Activated CD8-positive, alpha-beta memory T cell treated with anti-CD3 and anti-CD28 coated beads for 4 hours (primary cell): ENCODE measurements around the gene HSPG2.
"Not testable (repeated sequence)": the region's sequence is repeated elsewhere in the genome, so short reads cannot be mapped to it uniquely, and the experiment has no call there.

Experiments used
- DNase-seq, 2 donors: peaks; one replicate each; pipeline ENCODE4 v3.0.0-alpha.2; 2020; ENCODE audit warnings: low read depth in 2 of 2

The HSPG2 gene

GRCh38 chr1:21955501-21956281 is 18.6 kb upstream of the HSPG2 start:
- DNase-seq = no peak

DNA sequence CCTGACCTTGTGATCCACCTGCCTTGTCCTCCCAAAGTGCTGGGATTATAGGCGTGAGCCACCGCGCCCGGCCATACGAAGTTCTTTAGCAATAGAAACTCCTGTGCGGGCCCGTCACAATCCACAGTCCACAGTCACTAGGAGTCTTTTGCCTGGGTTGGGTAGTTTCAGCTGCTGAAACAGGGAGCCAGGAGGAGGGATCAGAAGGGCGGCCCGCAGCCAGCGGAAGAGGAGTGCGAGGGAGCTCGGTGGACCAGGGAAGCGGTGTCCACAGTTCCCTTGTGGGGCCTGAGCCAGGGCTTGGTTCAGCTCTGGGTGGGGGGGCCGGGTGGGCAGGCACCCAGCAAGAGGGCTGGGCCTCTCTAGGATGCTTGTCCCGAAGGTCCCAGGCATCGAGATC is 17.9 kb upstream of the HSPG2 start:
- no peak for DNase-seq

DNA sequence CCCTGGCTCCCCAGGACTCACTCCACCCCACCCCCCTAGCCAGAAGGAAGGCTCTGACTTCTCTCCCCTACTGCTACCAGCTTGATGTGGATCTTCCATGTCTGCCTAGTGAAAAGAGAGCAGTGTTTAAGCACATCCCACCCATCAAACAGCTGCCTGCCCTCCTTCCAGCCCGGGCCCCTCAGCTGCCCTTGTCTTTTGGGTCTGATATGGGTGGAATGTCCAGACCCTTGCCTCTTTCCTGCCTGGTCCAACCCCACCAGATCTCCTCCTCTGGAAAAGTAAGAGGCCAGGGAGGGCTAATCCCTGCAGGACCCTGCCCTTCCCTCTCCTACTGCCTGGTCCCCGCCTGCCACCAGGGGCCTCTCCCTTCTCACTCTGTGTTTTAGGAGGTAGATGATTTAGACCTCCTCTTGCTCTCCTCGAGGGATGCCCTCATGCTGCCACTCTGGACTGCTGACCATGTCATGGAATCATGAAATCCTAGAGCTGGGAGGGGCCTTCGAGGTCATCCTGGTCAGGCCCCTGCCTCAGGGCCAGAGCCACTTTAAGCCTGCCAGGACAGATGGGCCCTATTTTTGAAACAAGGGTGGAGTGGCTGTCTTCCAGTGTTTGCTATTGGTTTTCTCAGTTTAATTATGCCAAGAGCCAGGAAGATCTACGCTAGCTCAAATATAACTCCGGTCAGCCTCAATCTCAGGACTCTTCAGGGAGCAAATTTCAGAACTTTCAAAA is 15.8 kb upstream of the HSPG2 start:
- DNase-seq = no peak

- no peak for DNase-seq
Observed at GRCh38 chr1:21951226-21951870, 14.2 kb upstream of the HSPG2 start.

- no peak for DNase-seq
Observed at GRCh38 chr1:21950734-21951133, 13.6 kb upstream of the HSPG2 start.

- no peak for DNase-seq
Observed at GRCh38 chr1:21946836-21947587, 9.9 kb upstream of the HSPG2 start.

DNA sequence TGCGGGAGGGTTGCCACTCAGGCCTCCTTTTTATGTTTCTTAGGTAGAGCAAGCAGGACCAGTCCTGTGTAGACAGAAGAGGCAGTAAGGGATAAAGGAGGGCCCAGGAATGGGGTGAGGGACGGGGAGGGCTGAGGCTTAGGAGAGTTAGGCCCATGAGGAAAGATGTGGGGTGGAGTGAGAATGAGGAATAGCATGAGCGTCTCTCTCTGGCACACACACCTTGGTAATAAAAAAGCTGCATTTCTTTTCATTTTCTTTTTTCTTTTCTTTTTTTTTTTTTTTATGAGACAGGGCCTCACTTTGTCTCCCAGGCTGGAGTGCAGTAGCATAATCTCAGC is 7.6 kb upstream of the HSPG2 start:
- no peak for DNase-seq

GRCh38 chr1:21942959-21943640 is 6.0 kb upstream of the HSPG2 start:
- not testable (repeated sequence) for DNase-seq

- DNase-seq = no peak
Observed at GRCh38 chr1:21942464-21942863, 5.4 kb upstream of the HSPG2 start.

DNA sequence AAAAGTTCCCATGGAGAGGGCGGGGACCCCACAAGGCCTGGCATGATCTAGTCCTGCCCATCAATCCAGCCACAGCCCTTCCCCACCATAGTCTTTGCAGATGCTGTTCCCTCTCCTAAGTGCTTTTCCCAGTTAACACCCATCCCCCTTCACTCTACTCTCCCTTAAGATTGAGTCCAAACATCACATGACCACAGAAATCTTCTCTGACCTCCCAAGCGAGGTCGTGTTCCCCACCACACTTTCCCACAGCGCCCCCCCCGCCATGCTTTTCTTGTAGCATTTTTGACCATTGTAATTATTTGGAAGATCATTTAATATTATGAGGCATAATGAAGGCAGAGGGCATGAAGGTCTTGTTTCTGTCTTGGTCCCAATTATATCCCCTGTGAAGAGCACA is 4.3 kb upstream of the HSPG2 start:
- DNase-seq = no peak

GRCh38 chr1:21940492-21940891 is 3.4 kb upstream of the HSPG2 start:
- no peak for DNase-seq

- no peak for DNase-seq
Observed at GRCh38 chr1:21939650-21940374, 2.7 kb upstream of the HSPG2 start.

DNA sequence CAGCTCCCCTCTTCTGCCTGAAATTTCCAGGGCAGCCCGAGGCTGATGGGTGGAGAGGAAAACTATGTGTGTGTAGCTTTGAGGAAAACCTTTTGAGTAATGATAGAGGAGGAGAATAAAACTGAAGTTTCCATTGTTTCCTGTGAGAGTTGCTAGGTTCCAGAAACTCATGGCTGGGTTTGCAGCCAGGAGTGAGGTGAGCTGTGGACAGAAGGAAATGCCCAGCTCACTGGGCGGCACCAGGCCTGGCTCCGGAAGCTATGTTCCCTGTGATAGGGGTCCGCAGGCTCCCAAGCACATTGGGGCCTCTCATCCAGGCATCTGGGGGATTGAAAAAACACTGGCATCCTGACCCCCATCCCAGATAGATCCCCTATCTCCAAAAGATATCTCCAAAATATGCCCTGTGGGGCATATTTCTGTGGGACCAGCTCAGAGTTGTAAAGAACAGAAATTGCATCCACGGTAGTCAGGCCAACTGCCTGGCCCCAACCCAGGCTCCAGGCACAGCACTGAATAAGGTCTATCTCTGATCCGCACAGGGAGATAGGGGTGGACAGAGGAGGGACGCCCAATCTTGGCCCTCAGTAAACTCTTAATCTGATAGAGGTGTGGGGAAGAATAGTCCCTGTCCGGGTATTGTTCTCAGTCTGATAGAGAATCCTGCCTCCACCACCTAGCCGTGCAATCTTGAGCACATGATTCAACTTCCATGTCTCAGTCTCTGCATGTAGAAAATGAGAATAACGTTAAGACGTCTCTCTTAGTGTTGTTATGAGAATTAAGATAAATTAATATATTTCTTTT is 1.8 kb upstream of the HSPG2 start:
- no peak for DNase-seq

DNA sequence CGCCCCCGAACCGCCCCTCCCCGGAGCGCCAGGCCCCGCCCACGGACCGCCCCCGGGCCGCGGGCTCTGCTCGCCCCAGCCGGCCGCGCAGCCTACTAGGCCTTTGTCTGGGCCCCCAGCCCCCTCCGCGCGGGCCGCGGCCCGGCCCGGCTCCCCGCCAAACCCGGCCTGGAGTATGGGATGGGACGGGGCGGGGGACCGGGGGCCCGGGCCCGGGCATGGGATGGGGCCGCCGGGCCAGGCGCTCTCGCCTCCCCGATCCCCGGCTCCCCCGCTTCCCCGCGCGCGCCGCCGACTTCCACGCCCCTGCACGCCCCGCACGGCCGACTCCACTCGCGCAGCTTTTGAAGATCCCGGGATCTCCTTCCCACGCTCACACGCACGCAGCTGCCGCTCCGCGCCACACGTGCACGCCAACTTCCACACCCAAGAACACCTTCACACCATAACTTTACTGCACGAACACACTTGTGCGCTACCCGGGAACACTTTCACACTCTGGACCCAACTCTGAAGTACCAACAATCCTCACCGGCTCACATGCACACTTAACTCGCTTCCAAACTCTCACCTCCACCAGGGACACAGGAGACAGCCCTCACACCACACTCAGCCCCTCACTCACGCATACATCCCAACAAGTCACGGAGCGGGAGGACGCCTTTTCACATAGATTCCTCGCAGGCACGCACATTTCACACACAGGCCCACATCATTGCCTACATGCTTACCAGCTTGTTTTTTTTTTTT is 437 bp upstream of the HSPG2 start:
- peak; percentile 14 to 20 for DNase-seq

DNA sequence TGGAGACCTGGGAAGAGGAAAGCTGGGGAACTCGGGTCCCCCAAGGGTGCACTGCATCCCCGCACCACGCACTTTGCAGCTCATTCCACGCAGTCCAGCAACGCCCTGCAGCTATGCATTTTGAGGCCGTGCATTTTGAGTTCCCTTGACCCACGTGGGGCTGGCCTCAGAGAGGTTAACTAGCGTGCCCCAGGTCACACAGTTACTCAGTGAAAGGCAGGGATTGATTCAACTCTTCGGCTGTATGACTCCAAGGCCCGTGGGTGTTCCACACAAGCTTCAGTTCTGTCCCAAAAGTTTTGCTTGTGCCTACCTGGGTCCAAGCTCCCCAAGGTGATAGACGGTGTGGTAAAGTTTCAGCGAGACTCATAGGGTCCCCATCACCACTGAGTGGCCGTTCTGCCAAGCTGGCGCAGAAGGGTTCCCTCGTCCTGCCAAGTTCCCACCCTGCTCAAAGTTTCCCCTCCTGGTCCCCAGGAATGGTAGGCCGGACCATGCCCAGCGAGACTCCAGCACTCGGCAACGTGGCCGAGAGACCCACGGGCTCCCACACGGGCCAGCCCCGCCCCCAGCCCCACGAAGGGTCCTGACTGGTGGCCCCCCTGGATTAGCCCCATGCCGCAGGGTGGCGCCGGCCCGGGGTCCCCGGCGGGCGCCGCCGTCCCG is 611 bp downstream of the HSPG2 start:
- no peak for DNase-seq

DNA sequence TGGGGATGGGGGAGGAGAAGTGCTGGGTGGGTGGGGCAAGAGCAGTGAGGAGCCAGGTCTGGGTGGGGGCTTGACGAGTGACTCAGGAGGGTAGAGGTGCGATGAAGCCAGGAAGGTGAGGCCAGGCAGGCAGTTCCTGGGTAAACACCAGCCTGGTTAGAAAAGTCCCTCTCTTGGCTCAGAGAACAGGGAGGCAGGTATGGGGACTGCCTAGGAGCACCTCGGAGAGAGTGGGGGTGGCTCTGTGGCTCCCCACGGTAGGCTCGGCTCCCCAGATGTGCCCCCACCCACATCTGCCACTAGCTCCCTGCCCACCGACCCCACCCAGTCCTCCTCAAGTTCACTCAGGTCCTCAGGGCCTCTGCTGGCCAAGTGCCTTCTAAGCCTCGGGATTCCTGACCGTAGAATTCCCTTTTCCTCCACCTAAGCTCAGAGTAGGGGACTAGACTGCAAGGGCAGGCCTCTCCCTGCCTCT is 1.2 kb downstream of the HSPG2 start:
- no peak for DNase-seq

DNA sequence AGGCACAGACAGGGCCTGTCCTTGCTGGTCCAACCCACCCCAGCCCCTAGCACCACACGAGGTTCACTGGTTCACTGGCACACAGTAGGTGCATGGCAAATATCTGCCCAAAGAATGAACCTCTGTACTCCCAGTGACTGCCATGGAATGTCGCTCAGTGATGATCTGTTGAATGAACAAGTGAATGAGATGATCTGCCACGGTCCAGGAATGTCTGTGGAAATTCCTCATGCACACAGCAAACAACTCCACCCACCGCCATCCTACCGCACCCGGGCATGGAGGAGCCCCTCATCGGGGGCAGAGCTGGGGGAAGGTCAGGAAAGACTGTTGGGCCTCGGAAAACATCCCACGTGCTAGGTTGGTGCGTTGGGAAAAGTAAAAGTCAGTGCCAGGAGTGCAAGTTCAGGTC is 1.7 kb downstream of the HSPG2 start:
- no peak for DNase-seq

DNA sequence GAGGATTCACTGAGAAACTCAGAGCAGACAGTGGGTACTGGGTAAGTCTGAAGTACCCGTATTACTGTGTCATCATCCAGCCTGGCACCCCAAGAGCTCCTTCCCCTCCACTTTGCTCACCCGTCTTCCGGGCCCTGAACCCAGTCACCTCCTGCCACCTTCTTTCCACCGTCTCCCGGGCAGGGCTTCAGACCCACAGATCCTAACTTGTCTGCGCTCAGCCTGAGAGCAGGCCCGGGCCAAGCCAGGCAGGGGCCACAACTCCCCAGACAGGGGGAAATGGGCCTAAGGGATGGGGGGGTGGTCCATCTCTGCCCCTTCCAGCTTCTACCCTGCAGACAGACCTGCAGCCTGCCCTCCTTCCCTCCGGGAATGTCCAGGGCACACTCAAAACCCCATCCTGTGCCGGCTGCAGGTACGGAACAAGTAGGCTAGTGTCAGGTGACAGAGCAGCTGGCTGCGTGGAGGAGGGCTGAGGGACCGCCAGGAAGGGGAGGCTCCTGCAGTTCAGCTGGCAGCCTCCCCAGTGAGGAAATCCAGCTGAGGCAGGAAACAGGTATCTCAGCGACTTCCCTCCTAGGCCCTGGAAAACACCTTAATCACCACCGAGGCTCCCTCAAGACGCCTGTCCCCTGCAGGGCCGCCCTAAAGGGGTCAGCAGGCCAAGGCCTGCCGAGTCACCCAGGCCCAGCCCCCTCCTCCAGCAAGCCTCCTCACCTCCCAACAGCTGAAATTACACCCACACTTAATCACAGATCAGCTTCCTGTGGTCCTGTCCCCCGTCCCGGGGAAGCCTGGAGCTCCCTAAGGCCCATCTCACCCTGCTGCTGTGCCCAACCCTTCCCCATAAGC is 3.5 kb downstream of the HSPG2 start:
- no peak for DNase-seq
